ENCODE measurements around the gene MRPS6. TPM values are rescaled to one million over a fixed set of nuclear protein-coding genes. Genes with fewer than 3 reads are reported as not detected.

The MRPS6 gene
- total RNA-seq, 2 donors from 2014 or later, result 221 to 282 TPM

DNA sequence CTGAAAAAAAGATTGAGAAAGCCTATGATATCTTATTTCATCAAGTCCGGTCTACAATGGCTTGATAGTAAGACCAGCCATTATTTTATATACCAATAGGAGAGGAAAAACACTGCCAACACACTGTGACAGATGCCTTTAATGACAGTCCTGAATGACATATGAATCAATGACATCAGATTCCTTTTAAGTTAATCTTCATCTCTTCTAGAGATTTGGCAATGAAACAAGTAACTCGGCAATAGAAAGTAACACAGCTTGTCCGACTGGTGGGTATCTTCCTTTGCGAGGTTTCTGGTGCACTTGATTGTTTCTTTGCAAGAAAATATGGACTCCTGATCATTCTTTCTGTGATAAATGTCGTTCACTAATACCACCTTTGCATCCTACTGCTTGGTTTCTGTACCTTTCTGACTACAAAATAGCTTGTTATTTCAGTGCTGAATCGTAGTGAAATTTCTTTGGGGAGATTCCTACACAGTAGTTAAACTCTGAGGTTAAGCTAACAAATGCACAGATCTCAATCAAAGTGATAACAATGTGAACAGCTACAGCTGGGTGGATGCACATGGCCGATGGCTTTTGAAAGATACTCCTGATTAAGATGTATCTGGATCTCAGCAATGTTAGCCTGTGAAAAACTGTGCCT lies 104.7 kb downstream of the MRPS6 start:
- Histone ChIP-seq H3K4me3 (ENCODE audit: low read length) (no peak overlapping the region), H3K4me1 (ENCODE audit: control insufficient read depth, insufficient read depth, low read length) (no peaks in the 10 kb centered on the region), H3K9ac (ENCODE audit: extremely low read depth, low read length, poor library complexity, severe bottlenecking) (no peak overlapping the region), H3K9me3 (ENCODE audit: control insufficient read depth, low read length) (peaks cover 10% of the 10 kb centered on the region), H3K27me3 (ENCODE audit: control insufficient read depth, insufficient read depth, low read length, poor library complexity, severe bottlenecking) (no peaks in the 10 kb centered on the region), H3K36me3 (ENCODE audit: control insufficient read depth, insufficient read depth, low read length) (peaks cover 5% of the 10 kb centered on the region), H3K27ac (ENCODE audit: low read depth, low read length) (no peak overlapping the region)
- H3K4me1 Mint-ChIP-seq, result peaks cover 25% of the 10 kb centered on the region
- H3K4me3 Mint-ChIP-seq, result no peak overlapping the region
- H3K27me3 Mint-ChIP-seq (ENCODE audit: insufficient read depth), result peaks cover 19% of the 10 kb centered on the region
- H3K9me3 Mint-ChIP-seq, result peaks cover 11% of the 10 kb centered on the region
- TF ChIP-seq, protein P1, sequence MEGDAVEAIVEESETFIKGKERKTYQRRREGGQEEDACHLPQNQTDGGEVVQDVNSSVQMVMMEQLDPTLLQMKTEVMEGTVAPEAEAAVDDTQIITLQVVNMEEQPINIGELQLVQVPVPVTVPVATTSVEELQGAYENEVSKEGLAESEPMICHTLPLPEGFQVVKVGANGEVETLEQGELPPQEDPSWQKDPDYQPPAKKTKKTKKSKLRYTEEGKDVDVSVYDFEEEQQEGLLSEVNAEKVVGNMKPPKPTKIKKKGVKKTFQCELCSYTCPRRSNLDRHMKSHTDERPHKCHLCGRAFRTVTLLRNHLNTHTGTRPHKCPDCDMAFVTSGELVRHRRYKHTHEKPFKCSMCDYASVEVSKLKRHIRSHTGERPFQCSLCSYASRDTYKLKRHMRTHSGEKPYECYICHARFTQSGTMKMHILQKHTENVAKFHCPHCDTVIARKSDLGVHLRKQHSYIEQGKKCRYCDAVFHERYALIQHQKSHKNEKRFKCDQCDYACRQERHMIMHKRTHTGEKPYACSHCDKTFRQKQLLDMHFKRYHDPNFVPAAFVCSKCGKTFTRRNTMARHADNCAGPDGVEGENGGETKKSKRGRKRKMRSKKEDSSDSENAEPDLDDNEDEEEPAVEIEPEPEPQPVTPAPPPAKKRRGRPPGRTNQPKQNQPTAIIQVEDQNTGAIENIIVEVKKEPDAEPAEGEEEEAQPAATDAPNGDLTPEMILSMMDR (conservative IDR thresholded peaks at IDR 0.05), result no peak
- no peak for DNase-seq
- H3K27ac Mint-ChIP-seq, result no peak overlapping the region
- 96 to 99% methylated on average over 6 to 7 of the region's 7 CpGs for WGBS, 2 experiments (ENCODE audit: insufficient coverage in 1 of 2, insufficient read length in 1 of 2)
- H3K36me3 Mint-ChIP-seq (ENCODE audit: low read depth), result peaks cover 5% of the 10 kb centered on the region

DNA sequence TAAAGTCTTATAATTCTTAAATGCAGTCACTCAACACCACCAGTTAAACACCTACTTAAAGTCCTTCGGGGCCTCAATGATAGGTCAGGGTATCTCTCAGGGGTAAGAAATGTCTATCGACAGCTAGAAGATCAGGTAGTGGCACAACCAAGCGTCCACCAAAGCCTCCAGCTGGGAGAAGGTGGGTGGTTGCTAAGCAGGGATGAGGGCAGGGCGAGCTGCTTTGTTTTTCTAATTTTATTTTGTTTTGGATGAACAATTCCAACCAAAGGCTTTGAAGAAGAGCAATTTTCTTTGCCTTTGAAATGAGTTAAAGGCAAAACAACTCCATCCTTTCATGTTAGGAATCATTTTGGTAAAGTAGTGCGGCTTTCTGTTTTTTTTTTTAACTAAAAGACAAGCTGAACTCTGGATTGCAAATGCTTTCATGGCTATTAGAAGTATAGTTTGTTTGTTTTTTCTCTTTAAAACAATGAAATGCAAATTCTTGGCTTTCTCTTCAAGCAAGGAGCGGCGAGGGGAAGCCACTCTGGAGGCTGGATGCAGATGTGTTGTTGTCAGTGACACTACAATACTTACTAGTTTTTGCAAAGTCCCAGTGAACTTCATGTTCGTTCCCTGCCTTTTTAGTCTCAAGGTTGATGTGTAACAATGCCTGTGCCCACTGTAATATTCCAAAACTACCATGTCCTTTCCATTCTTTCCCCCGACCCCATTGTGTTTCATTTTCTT lies 106.0 kb downstream of the MRPS6 start:
- peak overlapping the region; percentile 27 for H3K4me3 Mint-ChIP-seq
- H3K4me1 Mint-ChIP-seq, result peaks cover 37% of the 10 kb centered on the region
- DNase-seq, result peak; percentile 58
- no peaks in the 10 kb centered on the region for H3K36me3 Mint-ChIP-seq (ENCODE audit: low read depth)
- Histone ChIP-seq H3K9me3 (ENCODE audit: control insufficient read depth, low read length) (no peaks in the 10 kb centered on the region), H3K9ac (ENCODE audit: extremely low read depth, low read length, poor library complexity, severe bottlenecking) (no peak overlapping the region), H3K4me3 (ENCODE audit: low read length) (no peak overlapping the region), H3K27ac (ENCODE audit: low read depth, low read length) (peak overlapping the region; percentile 18), H3K36me3 (ENCODE audit: control insufficient read depth, insufficient read depth, low read length) (peaks cover 5% of the 10 kb centered on the region), H3K27me3 (ENCODE audit: control insufficient read depth, insufficient read depth, low read length, poor library complexity, severe bottlenecking) (no peaks in the 10 kb centered on the region), H3K4me1 (ENCODE audit: control insufficient read depth, insufficient read depth, low read length) (no peaks in the 10 kb centered on the region)
- WGBS, 2 experiments (ENCODE audit: insufficient coverage in 1 of 2, insufficient read length in 1 of 2), result 39 to 54% methylated on average over 2 to 9 of the region's 9 CpGs
- no peak overlapping the region for H3K27ac Mint-ChIP-seq
- H3K27me3 Mint-ChIP-seq (ENCODE audit: insufficient read depth), result peaks cover 19% of the 10 kb centered on the region
- H3K9me3 Mint-ChIP-seq, result no peaks in the 10 kb centered on the region
- TF ChIP-seq, protein P1 (conservative IDR thresholded peaks at IDR 0.05), result no peak

DNA sequence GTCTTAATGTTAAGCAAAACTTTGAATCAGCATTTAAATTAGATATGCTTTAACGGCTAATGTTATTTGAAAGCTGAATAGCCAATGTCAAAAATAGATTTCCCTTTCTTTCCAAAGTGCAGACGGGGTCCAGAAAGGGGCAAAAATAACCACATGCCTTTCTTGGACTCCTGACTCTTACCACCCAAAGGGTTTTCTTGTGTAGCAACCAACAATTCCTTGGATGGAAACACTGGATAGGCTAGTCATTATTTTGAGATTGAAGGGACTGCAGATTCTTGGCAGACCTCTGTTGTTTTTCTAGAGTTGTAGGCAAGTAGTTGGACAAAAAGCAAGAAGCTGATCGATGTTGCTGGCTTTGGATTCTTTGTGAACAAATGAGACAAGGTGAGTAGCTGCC lies 107.0 kb downstream of the MRPS6 start:
- peaks cover 5% of the 10 kb centered on the region for H3K36me3 ChIP-seq (ENCODE audit: control insufficient read depth, insufficient read depth, low read length)
- TF ChIP-seq, protein P1 (conservative IDR thresholded peaks at IDR 0.05), result no peak
- H3K27ac Mint-ChIP-seq, result no peak overlapping the region
- H3K27me3 ChIP-seq (ENCODE audit: control insufficient read depth, insufficient read depth, low read length, poor library complexity, severe bottlenecking), result no peaks in the 10 kb centered on the region
- no peak overlapping the region for H3K9ac ChIP-seq (ENCODE audit: extremely low read depth, low read length, poor library complexity, severe bottlenecking)
- H3K4me3 ChIP-seq (ENCODE audit: low read length), result no peak overlapping the region
- no peaks in the 10 kb centered on the region for H3K9me3 Mint-ChIP-seq
- no peaks in the 10 kb centered on the region for H3K4me1 ChIP-seq (ENCODE audit: control insufficient read depth, insufficient read depth, low read length)
- DNase-seq, result no peak
- 67 to 81% methylated on average over 1 to 3 of the region's 3 CpGs for WGBS, 2 experiments (ENCODE audit: insufficient coverage in 1 of 2, insufficient read length in 1 of 2)
- peaks cover 42% of the 10 kb centered on the region for H3K4me1 Mint-ChIP-seq
- peaks cover 19% of the 10 kb centered on the region for H3K27me3 Mint-ChIP-seq (ENCODE audit: insufficient read depth)
- H3K9me3 ChIP-seq (ENCODE audit: control insufficient read depth, low read length), result no peaks in the 10 kb centered on the region
- peaks cover 1% of the 10 kb centered on the region for H3K36me3 Mint-ChIP-seq (ENCODE audit: low read depth)
- H3K27ac ChIP-seq (ENCODE audit: low read depth, low read length), result peak overlapping the region; percentile 84
- no peak overlapping the region for H3K4me3 Mint-ChIP-seq
